Karpas-422 (cell line): ENCODE data around the gene THPO. TPM values are rescaled to one million over a fixed set of nuclear protein-coding genes. Genes with fewer than 3 reads are reported as not detected.

Experiments used
- DNase-seq: peaks from one replicate; pipeline ENCODE4 v3.0.0-alpha.2; 2015
- H2AFZ ChIP-seq: fragments of 200-600 bp; sonication (generic); 2 replicates; pipeline ENCODE4 v1.6.1; 2014; ENCODE audit warnings: antibody characterized with exemption, low read length, mixed read lengths
- H3K27ac ChIP-seq: fragments of 200-600 bp; sonication (generic); 2 replicates; pipeline ENCODE4 v1.5.1; 2014; ENCODE audit warnings: mild to moderate bottlenecking, low read length, moderate library complexity
- H3K27me3 ChIP-seq: fragments of 200-600 bp; sonication (generic); 2 replicates; pipeline ENCODE4 v1.6.1; 2014; ENCODE audit warnings: low read length, mixed read lengths
- H3K36me3 ChIP-seq: fragments of 200-600 bp; sonication (generic); 2 replicates; pipeline ENCODE4 v1.6.1; 2014; ENCODE audit warnings: low read length, mixed read lengths; ENCODE audit not compliant: insufficient read depth
- H3K4me1 ChIP-seq: fragments of 200-600 bp; sonication (generic); 2 replicates; pipeline ENCODE4 v1.6.1; 2014; ENCODE audit warnings: mild to moderate bottlenecking, low read length, mixed read lengths
- H3K4me2 ChIP-seq: fragments of 200-600 bp; sonication (generic); 2 replicates; pipeline ENCODE4 v1.6.1; 2014; ENCODE audit warnings: low read length, low read depth, mild to moderate bottlenecking; ENCODE audit not compliant: poor library complexity, severe bottlenecking
- H3K4me3 ChIP-seq: fragments of 200-600 bp; sonication (generic); 2 replicates; pipeline ENCODE4 v1.5.1; 2014; ENCODE audit warnings: mild to moderate bottlenecking, antibody characterized with exemption, low read length, mixed read lengths
- H3K79me2 ChIP-seq: fragments of 200-600 bp; sonication (generic); 2 replicates; pipeline ENCODE4 v1.6.1; 2014; ENCODE audit warnings: mild to moderate bottlenecking, low read length, mixed read lengths
- H3K9ac ChIP-seq: fragments of 200-600 bp; sonication (generic); 2 replicates; pipeline ENCODE4 v1.6.0; 2014; ENCODE audit warnings: low read length
- H3K9me2 ChIP-seq: fragments of 200-600 bp; sonication (generic), shearing (Covaris generic); replicated peaks from 2 replicates; pipeline ENCODE4 v1.6.0; 2014; ENCODE audit warnings: mild to moderate bottlenecking, low read length, moderate library complexity; ENCODE audit not compliant: insufficient read depth
- H3K9me3 ChIP-seq: fragments of 300-700, 200-600 bp; sonication (generic); 2 replicates; pipeline ENCODE4 v1.6.1; 2014; ENCODE audit warnings: low read length, mixed read lengths
- H4K20me1 ChIP-seq: fragments of 200-600 bp; sonication (generic); 2 replicates; pipeline ENCODE4 v1.6.1; 2014; ENCODE audit warnings: mild to moderate bottlenecking, antibody characterized with exemption, low read length, low read depth; ENCODE audit not compliant: insufficient read depth
- total RNA-seq: library from RNA; depleted of rRNA; stranded (reverse); fragments of >200 nt; shearing (Covaris generic); gene quantifications from 2 replicates; pipeline ENCODE4 v1.2.3, GENCODE V29; 2014; ENCODE audit warnings: low replicate concordance

The THPO gene
- total RNA-seq, 1 experiment from 2014 or later, result 12.5 TPM

- no peak overlapping the region for H3K9ac ChIP-seq
- no peak overlapping the region for H3K27ac ChIP-seq
- no peaks in the 10 kb centered on the region for H4K20me1 ChIP-seq
- no peaks in the 10 kb centered on the region for H3K9me3 ChIP-seq
- H3K4me1 ChIP-seq, result no peaks in the 10 kb centered on the region
- no peaks in the 10 kb centered on the region for H3K9me2 ChIP-seq
- no peaks in the 10 kb centered on the region for H3K27me3 ChIP-seq
- H3K4me3 ChIP-seq, result no peak overlapping the region
- no peaks in the 10 kb centered on the region for H3K36me3 ChIP-seq
- H3K79me2 ChIP-seq, result no peaks in the 10 kb centered on the region
- no peak overlapping the region for H3K4me2 ChIP-seq
- no peak for DNase-seq
- no peak overlapping the region for H2AFZ ChIP-seq
Measured at GRCh38 chr3:184351511-184352148, 26.4 kb downstream of the THPO start.

- no peaks in the 10 kb centered on the region for H3K9me2 ChIP-seq
Measured at GRCh38 chr3:184350618-184351017, 27.4 kb downstream of the THPO start.

GRCh38 chr3:184349563-184350470, 28.2 kb downstream of the THPO start:
- no peak overlapping the region for H2AFZ ChIP-seq
- no peaks in the 10 kb centered on the region for H4K20me1 ChIP-seq
- H3K27me3 ChIP-seq, result no peaks in the 10 kb centered on the region
- no peaks in the 10 kb centered on the region for H3K4me1 ChIP-seq
- no peak overlapping the region for H3K27ac ChIP-seq
- no peaks in the 10 kb centered on the region for H3K36me3 ChIP-seq
- no peak overlapping the region for H3K9ac ChIP-seq
- no peaks in the 10 kb centered on the region for H3K9me2 ChIP-seq
- H3K9me3 ChIP-seq, result no peaks in the 10 kb centered on the region
- H3K4me3 ChIP-seq, result no peak overlapping the region
- no peak for DNase-seq
- no peaks in the 10 kb centered on the region for H3K79me2 ChIP-seq
- H3K4me2 ChIP-seq, result no peak overlapping the region

More at GRCh38 chr3:184350618-184351017, 27.4 kb downstream of the THPO start:
- H3K9me3 ChIP-seq, result no peaks in the 10 kb centered on the region
- H4K20me1 ChIP-seq, result no peaks in the 10 kb centered on the region
- H3K4me2 ChIP-seq, result no peak overlapping the region
- H3K4me1 ChIP-seq, result no peaks in the 10 kb centered on the region
- DNase-seq, result no peak
- no peak overlapping the region for H2AFZ ChIP-seq
- H3K27ac ChIP-seq, result no peak overlapping the region
- no peak overlapping the region for H3K4me3 ChIP-seq
- no peak overlapping the region for H3K9ac ChIP-seq
- H3K27me3 ChIP-seq, result no peaks in the 10 kb centered on the region
- no peaks in the 10 kb centered on the region for H3K79me2 ChIP-seq
- no peaks in the 10 kb centered on the region for H3K36me3 ChIP-seq

- Histone ChIP-seq H3K4me3 (no peak overlapping the region), H3K9me2 (no peaks in the 10 kb centered on the region), H3K4me2 (no peak overlapping the region), H3K4me1 (no peaks in the 10 kb centered on the region), H3K36me3 (no peaks in the 10 kb centered on the region), H2AFZ (no peak overlapping the region), H3K79me2 (no peaks in the 10 kb centered on the region), H3K27me3 (no peaks in the 10 kb centered on the region), H3K9ac (no peak overlapping the region), H4K20me1 (no peaks in the 10 kb centered on the region), H3K27ac (no peak overlapping the region), H3K9me3 (no peaks in the 10 kb centered on the region)
- no peak for DNase-seq
Measured at GRCh38 chr3:184348057-184348382, 30.0 kb downstream of the THPO start.

GRCh38 chr3:184347321-184348056, 30.5 kb downstream of the THPO start:
- Histone ChIP-seq H3K27me3 (no peaks in the 10 kb centered on the region), H3K79me2 (no peaks in the 10 kb centered on the region), H3K4me2 (no peak overlapping the region), H3K4me3 (no peak overlapping the region), H3K27ac (no peak overlapping the region), H3K4me1 (no peaks in the 10 kb centered on the region), H3K9me3 (no peaks in the 10 kb centered on the region), H3K9ac (no peak overlapping the region), H3K36me3 (no peaks in the 10 kb centered on the region), H3K9me2 (no peaks in the 10 kb centered on the region), H4K20me1 (no peaks in the 10 kb centered on the region), H2AFZ (no peak overlapping the region)
- DNase-seq, result no peak

GRCh38 chr3:184346480-184347190, 31.4 kb downstream of the THPO start:
- no peaks in the 10 kb centered on the region for H3K9me2 ChIP-seq
- no peaks in the 10 kb centered on the region for H3K27me3 ChIP-seq
- H3K36me3 ChIP-seq, result no peaks in the 10 kb centered on the region
- no peak overlapping the region for H3K27ac ChIP-seq
- H4K20me1 ChIP-seq, result no peaks in the 10 kb centered on the region
- H3K4me3 ChIP-seq, result no peak overlapping the region
- no peaks in the 10 kb centered on the region for H3K79me2 ChIP-seq
- H3K4me2 ChIP-seq, result no peak overlapping the region
- no peak for DNase-seq
- H3K9ac ChIP-seq, result no peak overlapping the region
- no peak overlapping the region for H2AFZ ChIP-seq
- H3K4me1 ChIP-seq, result no peaks in the 10 kb centered on the region
- no peaks in the 10 kb centered on the region for H3K9me3 ChIP-seq

GRCh38 chr3:184345317-184346144, 32.5 kb downstream of the THPO start:
- no peaks in the 10 kb centered on the region for H3K79me2 ChIP-seq
- no peaks in the 10 kb centered on the region for H4K20me1 ChIP-seq
- H3K4me2 ChIP-seq, result no peak overlapping the region
- no peak overlapping the region for H3K9ac ChIP-seq
- no peaks in the 10 kb centered on the region for H3K9me3 ChIP-seq
- peak; percentile 84 for DNase-seq
- H3K9me2 ChIP-seq, result no peaks in the 10 kb centered on the region
- H2AFZ ChIP-seq, result no peak overlapping the region
- H3K36me3 ChIP-seq, result no peaks in the 10 kb centered on the region
- H3K4me3 ChIP-seq, result no peak overlapping the region
- no peaks in the 10 kb centered on the region for H3K4me1 ChIP-seq
- H3K27ac ChIP-seq, result no peak overlapping the region
- no peaks in the 10 kb centered on the region for H3K27me3 ChIP-seq
